ENCODE data around the gene LRBA. TPM values are rescaled to one million over a fixed set of nuclear protein-coding genes. Genes with fewer than 3 reads are reported as not detected.

LRBA gene
- total RNA-seq, 1 experiment from 2014 or later, result 69.1 TPM

- H3K9me3 Mint-ChIP-seq, result no peaks in the 10 kb centered on the region
- H3K36me3 Mint-ChIP-seq, result no peaks in the 10 kb centered on the region
- ATAC-seq (peak; percentile 42), DNase-seq (ENCODE audit: low spot score) (peak; percentile 49)
- no peak overlapping the region for H3K27ac Mint-ChIP-seq
- peaks cover 59% of the 10 kb centered on the region for H3K4me1 Mint-ChIP-seq
- peak overlapping the region; percentile 86 for H3K4me3 Mint-ChIP-seq
- peaks cover 79% of the 10 kb centered on the region for H3K27me3 Mint-ChIP-seq (ENCODE audit: low read depth)
- TF ChIP-seq ARID4B (CRISPR knock-in tag; IDR thresholded peaks at IDR 0.05; ENCODE audit: borderline replicate concordance), result no peak
- TF ChIP-seq NFYB (CRISPR knock-in tag; conservative IDR thresholded peaks at IDR 0.05; ENCODE audit: low read depth), result no peak
- TF ChIP-seq RELA (CRISPR knock-in tag; IDR thresholded peaks at IDR 0.05; ENCODE audit: borderline replicate concordance), result no peak
- no peak for TF ChIP-seq JUN (CRISPR knock-in tag; IDR thresholded peaks at IDR 0.05)
- TF ChIP-seq FOXP4 (CRISPR knock-in tag; IDR thresholded peaks at IDR 0.05), result 0 out of 2 replicates have a peak, but pooled peaks have one; percentile 39
- 0 out of 2 replicates have a peak, but pooled peaks have one; percentile 15 for TF ChIP-seq FOXP1 (CRISPR knock-in tag; IDR thresholded peaks at IDR 0.05; ENCODE audit: borderline replicate concordance)
- TF ChIP-seq IRF1 (CRISPR knock-in tag; IDR thresholded peaks at IDR 0.05), result no peak
- 0 out of 2 replicates have a peak, but pooled peaks have one; percentile 48 for TF ChIP-seq MAX (CRISPR knock-in tag; IDR thresholded peaks at IDR 0.05)
- no peak for TF ChIP-seq ZNF423 (CRISPR knock-in tag; IDR thresholded peaks at IDR 0.05)
- no peak for TF ChIP-seq STAT6 (CRISPR knock-in tag; conservative IDR thresholded peaks at IDR 0.05; ENCODE audit: low read depth)
- no peak for TF ChIP-seq KAT7 (CRISPR knock-in tag; IDR thresholded peaks at IDR 0.05; ENCODE audit: borderline replicate concordance)
- peak; percentile 21; the same call in 1 of the 2 replicates for TF ChIP-seq USF2 (CRISPR knock-in tag; IDR thresholded peaks at IDR 0.05)
- TF ChIP-seq MYBL2 (CRISPR knock-in tag; IDR thresholded peaks at IDR 0.05), result 0 out of 2 replicates have a peak, but pooled peaks have one; percentile 14
- no peak for TF ChIP-seq ELF4 (CRISPR knock-in tag; IDR thresholded peaks at IDR 0.05; ENCODE audit: low read depth)
- 0 out of 2 replicates have a peak, but pooled peaks have one; percentile 34 for TF ChIP-seq SMAD3 (CRISPR knock-in tag; IDR thresholded peaks at IDR 0.05; ENCODE audit: borderline replicate concordance)
- no peak for TF ChIP-seq OVOL2 (CRISPR knock-in tag; IDR thresholded peaks at IDR 0.05; ENCODE audit: borderline replicate concordance)
- TF ChIP-seq ZNF138 (CRISPR knock-in tag; conservative IDR thresholded peaks at IDR 0.05), result peak; percentile 71; the same call in 1 of the 2 replicates
- no peak for TF ChIP-seq JAZF1 (CRISPR knock-in tag; IDR thresholded peaks at IDR 0.05)
- TF ChIP-seq RORB (CRISPR knock-in tag; IDR thresholded peaks at IDR 0.05), result no peak
- TF ChIP-seq ZNF263 (CRISPR knock-in tag; IDR thresholded peaks at IDR 0.05; ENCODE audit: low read depth), result no peak
- no peak for TF ChIP-seq TEAD1 (CRISPR knock-in tag; IDR thresholded peaks at IDR 0.05)
- TF ChIP-seq ZNF425 (CRISPR knock-in tag; conservative IDR thresholded peaks at IDR 0.05), result no peak
- ChIA-PET CTCF (no interaction called here), POLR2A (no interaction called here)
Measured at GRCh38 chr4:150583287-150584110, 431.6 kb downstream of the LRBA start.
